Thyroid gland (tissue), 4 donors: ENCODE results near the gene CFAP69. TPM values are rescaled to one million over a fixed set of nuclear protein-coding genes. Genes with fewer than 3 reads are reported as not detected.

Experiments used
- DNase-seq, 2 donors: peaks; one replicate each; pipeline ENCODE4 v3.0.0-alpha.2; 2019
- H3K27ac ChIP-seq, 3 donors: fragments of 200-600 bp; sonication (generic); 1 replicate in 2 of 3; 2 replicates in 1 of 3; pipeline ENCODE4 v1.5.1; 2016 to 2019; ENCODE audit warnings: mild to moderate bottlenecking in 1 of 3, moderate library complexity in 1 of 3
- H3K27me3 ChIP-seq: fragments of 200-600 bp; sonication (generic); one replicate; pipeline ENCODE4 v1.5.1; 2019
- H3K36me3 ChIP-seq, 2 donors: fragments of 200-600 bp; sonication (generic); one replicate each; pipeline ENCODE4 v1.5.1; 2016 to 2019
- H3K4me1 ChIP-seq, 2 donors: fragments of 200-600 bp; sonication (generic); one replicate each; pipeline ENCODE4 v1.5.1; 2017 to 2019
- H3K4me3 ChIP-seq, 3 donors: fragments of 200-600 bp; sonication (generic); replicated peaks in 1 of 3; 1 replicate in 2 of 3; 2 replicates in 1 of 3; pipeline ENCODE4 v1.5.1; 2016; ENCODE audit warnings: mild to moderate bottlenecking in 1 of 3
- H3K9me3 ChIP-seq: fragments of 200-600 bp; sonication (generic); one replicate; pipeline ENCODE4 v1.5.1; 2017
- CTCF ChIP-seq, 6 experiments: fragments of 200-600 bp in 3 of 6; fragments of 450-650 bp in 3 of 6; sonication (generic) in 3 of 6; IDR thresholded peaks; one replicate each; pipeline ENCODE4 v1.5.1; 2016 to 2019; ENCODE audit warnings: antibody characterized with exemption in 6 of 6, mild to moderate bottlenecking in 2 of 6, inconsistent platforms in 1 of 6, moderate library complexity in 1 of 6
- POLR2A ChIP-seq, 2 donors: fragments of 450-650 bp; IDR thresholded peaks; one replicate each; pipeline ENCODE4 v1.6.1; 2017; ENCODE audit warnings: antibody characterized with exemption in 2 of 2, mild to moderate bottlenecking in 2 of 2, moderate library complexity in 1 of 2
- intact Hi-C: fragments of 100-400 bp; cut with DNase I; formaldehyde crosslinking; loops from one replicate; pipeline ENCODE4 v1.15.1; 2023
- small RNA-seq: library from RNA; depleted of rRNA; stranded (forward); fragments of <200 nt; gene quantifications from one replicate; pipeline ENCODE3, GENCODE V24; 2016
- total RNA-seq, 4 donors: library from RNA; depleted of rRNA; stranded (reverse); fragments of >200 nt; gene quantifications; one replicate each; pipeline ENCODE4 v1.2.3, GENCODE V29; 2016

CFAP69 gene
- total RNA-seq, 4 donors from 2014 or later: 12.6 to 73.8 (median 32.5) TPM

DNA sequence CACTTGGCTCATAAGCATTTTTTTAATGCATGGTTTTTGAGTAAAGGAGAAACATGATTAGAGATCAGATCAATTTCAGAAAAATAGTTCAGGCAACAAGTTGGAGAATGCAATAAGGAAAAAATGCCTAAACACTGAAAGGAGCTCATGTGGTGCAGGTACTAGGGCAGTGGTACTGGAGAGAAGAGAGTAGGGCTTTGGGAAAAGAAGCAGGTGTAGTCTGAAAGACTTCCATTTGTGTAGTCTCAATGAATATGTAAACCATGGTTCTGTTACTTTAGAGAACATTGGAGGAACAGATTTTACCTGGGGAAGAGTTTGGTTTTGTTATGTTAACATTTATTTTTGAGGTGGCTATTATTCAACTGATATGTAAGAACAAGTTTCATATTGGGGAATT lies 107.0 kb downstream of the CFAP69 start:
- intact Hi-C loops: loop anchor here (5.0 kb wide), 1 partner anchor 45 kb away; no protein-coding TSS in a partner anchor
- Histone ChIP-seq H3K9me3 (no peaks in the 10 kb centered on the region), H3K4me3 (no peak overlapping the region), H3K4me1 (peaks cover 9 to 17% of the 10 kb centered on the region in 2 donors), H3K27ac (no peak overlapping the region), H3K36me3 (no peaks in the 10 kb centered on the region), H3K27me3 (no peaks in the 10 kb centered on the region)
- TF ChIP-seq POLR2A (IDR thresholded peaks at IDR 0.05) (no peak), CTCF (IDR thresholded peaks at IDR 0.05) (no peak)
- DNase-seq: no peak

Small RNA genes lying within 50 kb of the gene (small RNA-seq; reads per million reads assigned to genes)
- gene RF00019: not detected

Other genes starting within 250 kb of the CFAP69 start
- gene STEAP1, start 90.7 kb upstream of the CFAP69 start, total RNA-seq: 10 to 100 TPM in 1 of 4 donors, 1 to 10 TPM in 3; 1.4 to 27.5 (median 7.3) TPM
- gene STEAP2, start 33.4 kb upstream of the CFAP69 start, total RNA-seq: 10 to 100 TPM; 11.9 to 34.3 (median 27.4) TPM
- not detected for gene FAM237B, start 76.1 kb downstream of the CFAP69 start, total RNA-seq
- 10 to 100 TPM; 25.0 to 41.4 (median 33.2) TPM for gene GTPBP10, start 101.5 kb downstream of the CFAP69 start, total RNA-seq
- gene CLDN12, start 158.3 kb downstream of the CFAP69 start, total RNA-seq: 10 to 100 TPM; 22.8 to 35.5 (median 29.3) TPM
- gene PTTG1IP2, start 224.5 kb downstream of the CFAP69 start, total RNA-seq: not detected